HCT116 (cell line): ENCODE measurements around the gene ZNF554. TPM values are rescaled to one million over a fixed set of nuclear protein-coding genes. Genes with fewer than 3 reads are reported as not detected.

Experiments
- ATAC-seq: fragments of 200-7000 bp; cut with Tn5 transposase; 2 replicates; pipeline ENCODE4 v1.9.1; 2020; ENCODE audit warnings: mild to moderate bottlenecking, moderate library complexity
- BruUV-seq: library from RNA; stranded (reverse); fragments of 400-500 nt; replicated peaks from 2 replicates; lab custom pipeline; 2021; lab: Mats Ljungman, UMichigan
- CTCF ChIA-PET: fragments of 300-600 bp; sonication (Branson Sonifier 250); formaldehyde crosslinking; loops from one replicate; lab custom pipeline; 2021; ENCODE audit warnings: antibody characterized with exemption; lab: Charles Lee
- POLR2A ChIA-PET: fragments of 300-600, 350-600 bp; sonication (Branson Sonifier 250); formaldehyde crosslinking; loops from one replicate; lab custom pipeline; 2021; ENCODE audit warnings: antibody characterized with exemption; lab: Charles Lee
- RAD21 ChIA-PET, 2 experiments: fragments of 300-600 bp; sonication (Branson Sonifier 250); formaldehyde crosslinking; loops; one replicate each; lab custom pipeline; 2023; ENCODE audit warnings: low total read pairs in 2 of 2; ENCODE audit not compliant: uncharacterized antibody in 2 of 2, unreplicated experiment in 2 of 2, low non-redundant PET in 1 of 2; lab: Charles Lee
- DNase-seq: peaks from one replicate; pipeline ENCODE4 v3.0.0-alpha.2; 2010; ENCODE audit warnings: low read depth, low spot score
- H2AFZ ChIP-seq: fragments of 200-600 bp; shearing (Covaris generic), sonication (generic); 2 replicates; pipeline ENCODE4 v1.6.1; 2017; ENCODE audit warnings: low read depth, mixed run types, mixed read lengths, antibody characterized with exemption, low read length; ENCODE audit not compliant: poor library complexity, severe bottlenecking
- H3K27ac ChIP-seq: 2 replicates; pipeline ENCODE4 v1.5.1; 2012; ENCODE audit warnings: low read depth, low read length
- H3K27me3 ChIP-seq: fragments of 200-600 bp; sonication (generic); 2 replicates; pipeline ENCODE4 v1.6.1; 2016; ENCODE audit warnings: mixed run types, low read length, mixed read lengths; ENCODE audit not compliant: insufficient read depth
- H3K36me3 ChIP-seq, 2 experiments: fragments of 200-500 bp in 1 of 2; fragments of 200-600 bp in 1 of 2; sonication (Bioruptor generic) in 1 of 2; sonication (generic) in 1 of 2; 2 replicates each; pipeline versions ENCODE4 v1.5.1 to v1.6.1; 2014 to 2016; ENCODE audit warnings: low read length in 2 of 2, inconsistent platforms in 1 of 2, mixed read lengths in 1 of 2, mixed run types in 1 of 2; ENCODE audit not compliant: insufficient read depth in 2 of 2, control insufficient read depth in 1 of 2
- H3K4me1 ChIP-seq, 2 experiments: fragments of 200-600 bp in 1 of 2; sonication (generic) in 1 of 2; 2 replicates each; pipeline versions ENCODE4 v1.5.1 to v1.6.1; 2012 to 2017; ENCODE audit warnings: low read length in 2 of 2, inconsistent platforms in 1 of 2, mild to moderate bottlenecking in 1 of 2, mixed read lengths in 1 of 2, mixed run types in 1 of 2, moderate library complexity in 1 of 2; ENCODE audit not compliant: insufficient read depth in 2 of 2, control insufficient read depth in 1 of 2
- H3K4me2 ChIP-seq: fragments of 200-600 bp; sonication (generic); 2 replicates; pipeline ENCODE4 v1.6.1; 2017; ENCODE audit warnings: mixed run types, low read length, mixed read lengths
- H3K4me3 ChIP-seq, 2 experiments: fragments of 200-600 bp in 1 of 2; sonication (generic) in 1 of 2; replicated peaks in 1 of 2; 2 replicates each; pipeline ENCODE4 v1.5.1; 2011 to 2016; ENCODE audit warnings: low read length in 2 of 2, control low read depth in 1 of 2, low read depth in 1 of 2, mild to moderate bottlenecking in 1 of 2, mixed read lengths in 1 of 2, mixed run types in 1 of 2
- H3K79me2 ChIP-seq: fragments of 200-600 bp; sonication (generic); 2 replicates; pipeline ENCODE4 v1.6.1; 2017; ENCODE audit warnings: mild to moderate bottlenecking, mixed run types, low read length, moderate library complexity, mixed read lengths; ENCODE audit not compliant: insufficient read depth
- H3K9ac ChIP-seq: fragments of 200-600 bp; sonication (generic); 2 replicates; pipeline ENCODE4 v1.6.1; 2016; ENCODE audit warnings: low read length, mixed read lengths
- H3K9me2 ChIP-seq: fragments of 200-600 bp; sonication (generic), shearing (Covaris generic); 2 replicates; pipeline ENCODE4 v1.6.1; 2017; ENCODE audit warnings: mixed run types, mild to moderate bottlenecking, moderate library complexity; ENCODE audit not compliant: insufficient read depth
- H3K9me3 ChIP-seq, 2 experiments: fragments of 200-500 bp in 1 of 2; fragments of 200-600 bp in 1 of 2; sonication (Bioruptor generic) in 1 of 2; sonication (generic) in 1 of 2; 2 replicates each; pipeline ENCODE4 v1.6.1; 2014 to 2017; ENCODE audit warnings: low read length in 2 of 2, mixed read lengths in 2 of 2, inconsistent platforms in 1 of 2, low read depth in 1 of 2, mild to moderate bottlenecking in 1 of 2, mixed run types in 1 of 2, moderate library complexity in 1 of 2; ENCODE audit not compliant: control insufficient read depth in 1 of 2, insufficient read depth in 1 of 2
- H4K20me1 ChIP-seq: fragments of 200-600 bp; sonication (generic), shearing (Covaris generic); 2 replicates; pipeline ENCODE4 v1.6.1; 2017; ENCODE audit warnings: mixed run types, mild to moderate bottlenecking, moderate library complexity; ENCODE audit not compliant: insufficient read depth
- CBX3 ChIP-seq: IDR thresholded peaks from 2 replicates; pipeline ENCODE4 v1.6.1; 2012; ENCODE audit warnings: low read depth
- EGR1 ChIP-seq: IDR thresholded peaks from 2 replicates; pipeline ENCODE4 v1.6.1; 2012; ENCODE audit warnings: low read depth
- EZH2phosphoT487 ChIP-seq: fragments of 200-600 bp; IDR thresholded peaks from 2 replicates; pipeline ENCODE4 v1.6.1; 2018; ENCODE audit warnings: antibody characterized with exemption, borderline replicate concordance
- FOSL1 ChIP-seq: IDR thresholded peaks from 2 replicates; pipeline ENCODE4 v1.6.1; 2012; ENCODE audit warnings: low read depth
- JUND ChIP-seq: IDR thresholded peaks from 2 replicates; pipeline ENCODE4 v1.6.1; 2012
- POLR2A ChIP-seq: IDR thresholded peaks from 2 replicates; pipeline ENCODE4 v1.7.0; 2011; ENCODE audit warnings: borderline replicate concordance; ENCODE audit not compliant: insufficient read depth, insufficient read length; ENCODE audit errors: extremely low read depth
- RAD21 ChIP-seq: IDR thresholded peaks from 2 replicates; pipeline ENCODE4 v1.6.1; 2012; ENCODE audit warnings: low read depth, mild to moderate bottlenecking
- intact Hi-C: fragments of 100-400 bp; cut with micrococcal nuclease; formaldehyde crosslinking; loops from 2 replicates; pipeline ENCODE4 v1.10.0; 2022
- total RNA-seq: library from RNA; stranded (reverse); gene quantifications from one replicate; pipeline ENCODE4 v1.2.1, GENCODE V29; 2021; ENCODE audit not compliant: unreplicated experiment
- TF ChIP-seq, protein P1 (sequence below): IDR thresholded peaks from 2 replicates; pipeline ENCODE4 v1.6.1; 2012
- TF ChIP-seq, protein P2 (sequence below): IDR thresholded peaks from 2 replicates; pipeline ENCODE4 v1.6.1; 2012; ENCODE audit warnings: low read depth
- TF ChIP-seq, protein P3 (sequence below), 3 experiments: fragments of 200-600 bp in 1 of 3; sonication (generic) in 1 of 3; IDR thresholded peaks in 2 of 3; conservative IDR thresholded peaks in 1 of 3; 2 replicates each; pipeline ENCODE4 v1.5.1; 2012 to 2017; ENCODE audit warnings: low read depth in 2 of 3, low read length in 2 of 3, antibody characterized with exemption in 1 of 3, borderline replicate concordance in 1 of 3, control low read depth in 1 of 3, mild to moderate bottlenecking in 1 of 3, mixed read lengths in 1 of 3, mixed run types in 1 of 3, moderate library complexity in 1 of 3; ENCODE audit not compliant: insufficient read depth in 1 of 3
- TF ChIP-seq, protein P4 (sequence below): IDR thresholded peaks from 2 replicates; pipeline ENCODE4 v1.6.1; 2011; ENCODE audit warnings: mild to moderate bottlenecking, low read length, moderate library complexity; ENCODE audit not compliant: insufficient replicate concordance; ENCODE audit errors: extremely low read depth
- TF ChIP-seq, protein P5 (sequence below): IDR thresholded peaks from 2 replicates; pipeline ENCODE4 v1.6.1; 2012

Gene ZNF554
- total RNA-seq, 1 experiment from 2014 or later = 4.0 TPM

DNA sequence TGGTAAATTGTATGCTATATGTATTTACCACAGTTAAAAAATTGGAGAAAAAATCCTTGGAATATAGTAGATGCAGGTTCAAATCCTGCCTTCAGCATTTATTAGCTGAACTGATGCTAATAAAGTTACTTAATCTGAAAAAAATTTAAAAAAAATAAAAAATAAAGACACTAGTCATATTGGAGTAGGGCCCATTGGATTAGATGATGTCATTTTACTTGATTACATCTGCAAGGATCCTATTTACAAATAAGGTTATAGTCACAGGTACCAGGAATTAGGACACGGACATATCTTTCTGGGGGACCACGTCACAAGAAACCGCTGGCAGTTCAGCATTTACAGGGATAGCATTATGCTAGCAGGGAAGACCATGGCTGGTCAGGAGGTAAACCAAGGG, 27.8 kb downstream of the ZNF554 start:
- Histone ChIP-seq H3K27ac (no peak overlapping the region), H2AFZ (no peak overlapping the region), H3K4me1 (peaks cover 0 to under 1% of the 10 kb centered on the region in 2 experiments; a peak in 1 of 4 replicates), H3K9me3 (peaks cover 4 to 19% of the 10 kb centered on the region in 2 experiments; a peak in 2 of 4 replicates), H3K4me3 (no peak overlapping the region), H3K79me2 (no peaks in the 10 kb centered on the region), H3K27me3 (no peaks in the 10 kb centered on the region), H4K20me1 (no peaks in the 10 kb centered on the region), H3K36me3 (peaks cover 7 to 14% of the 10 kb centered on the region in 2 experiments; a peak in 3 of 4 replicates), H3K9ac (no peak overlapping the region), H3K4me2 (no peak overlapping the region), H3K9me2 (no peaks in the 10 kb centered on the region)
- no peak for ATAC-seq
- ChIA-PET POLR2A (no interaction called here), RAD21 (no interaction called here), CTCF (no interaction called here)
- no peak for TF ChIP-seq CBX3
- TF ChIP-seq, protein P1, sequence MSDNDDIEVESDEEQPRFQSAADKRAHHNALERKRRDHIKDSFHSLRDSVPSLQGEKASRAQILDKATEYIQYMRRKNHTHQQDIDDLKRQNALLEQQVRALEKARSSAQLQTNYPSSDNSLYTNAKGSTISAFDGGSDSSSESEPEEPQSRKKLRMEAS = no peak
- no peak for DNase-seq
- intact Hi-C loops = loop anchor here (10.0 kb wide), 1 partner anchor 87 kb away; no protein-coding TSS in a partner anchor
- BruUV-seq = no TSS peak

DNA sequence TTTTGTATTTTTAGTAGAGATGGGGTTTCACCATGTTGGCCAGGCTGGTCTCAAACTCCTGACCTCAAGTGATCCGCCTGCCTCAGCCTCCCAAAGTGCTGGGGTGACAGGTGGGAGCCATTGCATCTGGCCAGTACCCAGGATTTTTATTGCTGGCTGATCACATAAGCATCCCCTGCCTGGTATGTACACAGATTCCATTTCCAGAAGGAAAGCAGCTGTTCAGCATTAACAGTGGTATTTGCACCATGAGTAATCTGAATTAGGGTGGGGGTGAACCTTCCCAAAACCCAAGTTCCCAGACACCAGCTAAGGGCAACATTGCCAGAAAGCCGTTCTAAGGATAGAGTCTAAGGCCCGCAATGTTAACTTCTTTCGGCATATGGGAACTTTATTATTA, 28.9 kb downstream of the ZNF554 start:
- Histone ChIP-seq H3K27ac (no peak overlapping the region), H3K36me3 (peaks cover 7 to 24% of the 10 kb centered on the region in 2 experiments), H2AFZ (no peak overlapping the region), H3K4me2 (no peak overlapping the region), H4K20me1 (no peaks in the 10 kb centered on the region), H3K79me2 (no peaks in the 10 kb centered on the region), H3K9ac (no peak overlapping the region), H3K9me3 (peaks cover 15 to 29% of the 10 kb centered on the region in 2 experiments; a peak in 3 of 4 replicates), H3K4me3 (no peak overlapping the region), H3K27me3 (no peaks in the 10 kb centered on the region), H3K9me2 (no peaks in the 10 kb centered on the region), H3K4me1 (no peaks in the 10 kb centered on the region)
- RAD21 ChIA-PET = no interaction called here
- POLR2A ChIA-PET = no interaction called here
- CTCF ChIA-PET = no interaction called here
- intact Hi-C loops = loop anchor here (10.0 kb wide), 1 partner anchor 86 kb away; no protein-coding TSS in a partner anchor
- ATAC-seq = no peak
- DNase-seq = no peak
- TF ChIP-seq, protein P2, sequence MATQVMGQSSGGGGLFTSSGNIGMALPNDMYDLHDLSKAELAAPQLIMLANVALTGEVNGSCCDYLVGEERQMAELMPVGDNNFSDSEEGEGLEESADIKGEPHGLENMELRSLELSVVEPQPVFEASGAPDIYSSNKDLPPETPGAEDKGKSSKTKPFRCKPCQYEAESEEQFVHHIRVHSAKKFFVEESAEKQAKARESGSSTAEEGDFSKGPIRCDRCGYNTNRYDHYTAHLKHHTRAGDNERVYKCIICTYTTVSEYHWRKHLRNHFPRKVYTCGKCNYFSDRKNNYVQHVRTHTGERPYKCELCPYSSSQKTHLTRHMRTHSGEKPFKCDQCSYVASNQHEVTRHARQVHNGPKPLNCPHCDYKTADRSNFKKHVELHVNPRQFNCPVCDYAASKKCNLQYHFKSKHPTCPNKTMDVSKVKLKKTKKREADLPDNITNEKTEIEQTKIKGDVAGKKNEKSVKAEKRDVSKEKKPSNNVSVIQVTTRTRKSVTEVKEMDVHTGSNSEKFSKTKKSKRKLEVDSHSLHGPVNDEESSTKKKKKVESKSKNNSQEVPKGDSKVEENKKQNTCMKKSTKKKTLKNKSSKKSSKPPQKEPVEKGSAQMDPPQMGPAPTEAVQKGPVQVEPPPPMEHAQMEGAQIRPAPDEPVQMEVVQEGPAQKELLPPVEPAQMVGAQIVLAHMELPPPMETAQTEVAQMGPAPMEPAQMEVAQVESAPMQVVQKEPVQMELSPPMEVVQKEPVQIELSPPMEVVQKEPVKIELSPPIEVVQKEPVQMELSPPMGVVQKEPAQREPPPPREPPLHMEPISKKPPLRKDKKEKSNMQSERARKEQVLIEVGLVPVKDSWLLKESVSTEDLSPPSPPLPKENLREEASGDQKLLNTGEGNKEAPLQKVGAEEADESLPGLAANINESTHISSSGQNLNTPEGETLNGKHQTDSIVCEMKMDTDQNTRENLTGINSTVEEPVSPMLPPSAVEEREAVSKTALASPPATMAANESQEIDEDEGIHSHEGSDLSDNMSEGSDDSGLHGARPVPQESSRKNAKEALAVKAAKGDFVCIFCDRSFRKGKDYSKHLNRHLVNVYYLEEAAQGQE = no peak
- TF ChIP-seq, protein P3, sequence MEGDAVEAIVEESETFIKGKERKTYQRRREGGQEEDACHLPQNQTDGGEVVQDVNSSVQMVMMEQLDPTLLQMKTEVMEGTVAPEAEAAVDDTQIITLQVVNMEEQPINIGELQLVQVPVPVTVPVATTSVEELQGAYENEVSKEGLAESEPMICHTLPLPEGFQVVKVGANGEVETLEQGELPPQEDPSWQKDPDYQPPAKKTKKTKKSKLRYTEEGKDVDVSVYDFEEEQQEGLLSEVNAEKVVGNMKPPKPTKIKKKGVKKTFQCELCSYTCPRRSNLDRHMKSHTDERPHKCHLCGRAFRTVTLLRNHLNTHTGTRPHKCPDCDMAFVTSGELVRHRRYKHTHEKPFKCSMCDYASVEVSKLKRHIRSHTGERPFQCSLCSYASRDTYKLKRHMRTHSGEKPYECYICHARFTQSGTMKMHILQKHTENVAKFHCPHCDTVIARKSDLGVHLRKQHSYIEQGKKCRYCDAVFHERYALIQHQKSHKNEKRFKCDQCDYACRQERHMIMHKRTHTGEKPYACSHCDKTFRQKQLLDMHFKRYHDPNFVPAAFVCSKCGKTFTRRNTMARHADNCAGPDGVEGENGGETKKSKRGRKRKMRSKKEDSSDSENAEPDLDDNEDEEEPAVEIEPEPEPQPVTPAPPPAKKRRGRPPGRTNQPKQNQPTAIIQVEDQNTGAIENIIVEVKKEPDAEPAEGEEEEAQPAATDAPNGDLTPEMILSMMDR (IDR thresholded peaks at IDR 0.05 in 2 of 3, conservative IDR thresholded peaks at IDR 0.05 in 1 of 3; ENCODE audit: borderline replicate concordance in 1 of 3, insufficient read depth in 1 of 3, low read depth in 2 of 3, low read length in 2 of 3) = no peak
- TF ChIP-seq, protein P4, sequence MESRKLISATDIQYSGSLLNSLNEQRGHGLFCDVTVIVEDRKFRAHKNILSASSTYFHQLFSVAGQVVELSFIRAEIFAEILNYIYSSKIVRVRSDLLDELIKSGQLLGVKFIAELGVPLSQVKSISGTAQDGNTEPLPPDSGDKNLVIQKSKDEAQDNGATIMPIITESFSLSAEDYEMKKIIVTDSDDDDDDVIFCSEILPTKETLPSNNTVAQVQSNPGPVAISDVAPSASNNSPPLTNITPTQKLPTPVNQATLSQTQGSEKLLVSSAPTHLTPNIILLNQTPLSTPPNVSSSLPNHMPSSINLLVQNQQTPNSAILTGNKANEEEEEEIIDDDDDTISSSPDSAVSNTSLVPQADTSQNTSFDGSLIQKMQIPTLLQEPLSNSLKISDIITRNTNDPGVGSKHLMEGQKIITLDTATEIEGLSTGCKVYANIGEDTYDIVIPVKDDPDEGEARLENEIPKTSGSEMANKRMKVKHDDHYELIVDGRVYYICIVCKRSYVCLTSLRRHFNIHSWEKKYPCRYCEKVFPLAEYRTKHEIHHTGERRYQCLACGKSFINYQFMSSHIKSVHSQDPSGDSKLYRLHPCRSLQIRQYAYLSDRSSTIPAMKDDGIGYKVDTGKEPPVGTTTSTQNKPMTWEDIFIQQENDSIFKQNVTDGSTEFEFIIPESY = no peak
- TF ChIP-seq, protein P5, sequence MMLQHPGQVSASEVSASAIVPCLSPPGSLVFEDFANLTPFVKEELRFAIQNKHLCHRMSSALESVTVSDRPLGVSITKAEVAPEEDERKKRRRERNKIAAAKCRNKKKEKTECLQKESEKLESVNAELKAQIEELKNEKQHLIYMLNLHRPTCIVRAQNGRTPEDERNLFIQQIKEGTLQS = no peak
- no peak for TF ChIP-seq EGR1
- TF ChIP-seq JUND = no peak
- TF ChIP-seq FOSL1 = no peak
- TF ChIP-seq RAD21 = no peak
- no peak for TF ChIP-seq POLR2A
- TF ChIP-seq EZH2phosphoT487 = no peak
- no TSS peak for BruUV-seq
